HepG2 (cell line): ENCODE measurements around the gene DNAAF1. TPM values are rescaled to one million over a fixed set of nuclear protein-coding genes. Genes with fewer than 3 reads are reported as not detected.

Experiments
- ATAC-seq: fragments of 200-7000 bp; cut with Tn5 transposase; 3 replicates; pipeline ENCODE4 v1.9.1; 2020; ENCODE audit warnings: mild to moderate bottlenecking, moderate library complexity
- BruUV-seq: library from RNA; stranded (reverse); fragments of 400-500 nt; replicated peaks from 2 replicates; lab custom pipeline; 2021; lab: Mats Ljungman, UMichigan
- CTCF ChIA-PET: fragments of 300-600 bp; formaldehyde crosslinking; extraction: SDS; loops from one replicate; lab custom pipeline; 2021; ENCODE audit warnings: low total read pairs, inconsistent platforms, low intra/inter-chr PET ratio; lab: Yijun Ruan, JAX
- POLR2A ChIA-PET: fragments of 350-600 bp; sonication (Branson Sonifier 250); formaldehyde crosslinking; loops from one replicate; lab custom pipeline; 2020; ENCODE audit warnings: antibody characterized with exemption, inconsistent platforms; lab: Yijun Ruan, JAX
- DNase-seq: peaks from one replicate; pipeline ENCODE4 v3.0.0-alpha.2; 2015; ENCODE audit warnings: low spot score
- FAIRE-seq: peaks from 3 replicates; lab custom pipeline; 2011; peaks lifted over from hg19 to GRCh38; lab: Jason Lieb, UNC
- H2AFZ ChIP-seq: one replicate; pipeline ENCODE4 v1.6.1; 2011; ENCODE audit warnings: low read length, inconsistent platforms
- H3K27ac ChIP-seq: fragments of 300-600 bp; 3 replicates; pipeline ENCODE4 v1.8.0; 2011; ENCODE audit warnings: mixed run types, mild to moderate bottlenecking, mixed read lengths, low read length, inconsistent platforms; ENCODE audit not compliant: insufficient read depth; ENCODE audit errors: extremely low read length
- H3K27me3 ChIP-seq, 2 experiments: fragments of 200-600 bp in 1 of 2; 2 replicates in 1 of 2; 3 replicates in 1 of 2; pipeline versions ENCODE4 v1.6.0 to v1.8.0; 2011; ENCODE audit warnings: low read length in 2 of 2, mild to moderate bottlenecking in 2 of 2, moderate library complexity in 2 of 2, inconsistent platforms in 1 of 2; ENCODE audit not compliant: insufficient read depth in 2 of 2, control insufficient read depth in 1 of 2
- H3K36me3 ChIP-seq, 2 experiments: fragments of 200-600 bp in 1 of 2; replicated peaks in 1 of 2; 2 replicates in 1 of 2; 3 replicates in 1 of 2; pipeline versions ENCODE4 v1.5.1 to v1.8.0; 2011; ENCODE audit warnings: low read length in 2 of 2, inconsistent platforms in 1 of 2; ENCODE audit not compliant: insufficient read depth in 2 of 2, control insufficient read depth in 1 of 2
- H3K4me1 ChIP-seq: 2 replicates; pipeline ENCODE4 v1.5.1; 2012; ENCODE audit warnings: low read length, inconsistent platforms; ENCODE audit not compliant: insufficient read depth
- H3K4me2 ChIP-seq: 2 replicates; pipeline ENCODE4 v1.6.0; 2011; ENCODE audit warnings: low read depth, low read length, inconsistent platforms
- H3K4me3 ChIP-seq, 3 experiments: fragments of 200-600 bp in 1 of 3; sonication (generic), shearing (Covaris generic) in 1 of 3; replicated peaks in 1 of 3; 2 replicates each; pipeline ENCODE4 v1.5.1; 2011 to 2016; ENCODE audit warnings: low read length in 3 of 3, inconsistent platforms in 2 of 3, low read depth in 2 of 3, mild to moderate bottlenecking in 2 of 3, control low read depth in 1 of 3, mixed read lengths in 1 of 3; ENCODE audit not compliant: insufficient read depth in 1 of 3
- H3K79me2 ChIP-seq: one replicate; pipeline ENCODE4 v1.6.1; 2011; ENCODE audit warnings: low read length, inconsistent platforms; ENCODE audit not compliant: insufficient read depth
- H3K9ac ChIP-seq: 2 replicates; pipeline ENCODE4 v1.6.0; 2011; ENCODE audit warnings: mild to moderate bottlenecking, low read depth, low read length, inconsistent platforms; ENCODE audit not compliant: insufficient read depth
- H3K9me3 ChIP-seq: 2 replicates; pipeline ENCODE4 v1.5.1; 2012; ENCODE audit warnings: mild to moderate bottlenecking, low read length
- H4K20me1 ChIP-seq: 2 replicates; pipeline ENCODE4 v1.6.0; 2011; ENCODE audit warnings: inconsistent platforms, mild to moderate bottlenecking, low read length, moderate library complexity; ENCODE audit not compliant: insufficient read depth
- E2F5 ChIP-seq: sonication (generic); formaldehyde crosslinking; conservative IDR thresholded peaks from 2 replicates; pipeline ENCODE4 v1.4.0; 2020; ENCODE audit warnings: missing genetic modification reagents
- ESRRA ChIP-seq: sonication (generic); formaldehyde crosslinking; IDR thresholded peaks from 2 replicates; pipeline ENCODE4 v1.5.1; 2020; ENCODE audit warnings: mild to moderate bottlenecking, low read depth, missing genetic modification reagents
- GABPA ChIP-seq, 2 experiments: IDR thresholded peaks; 2 replicates each; pipeline ENCODE4 v1.6.1; 2011 to 2016; ENCODE audit warnings: low read depth in 2 of 2, low read length in 1 of 2, missing biosample characterization in 1 of 2, missing genetic modification characterization in 1 of 2
- JUND ChIP-seq: sonication (generic); formaldehyde crosslinking; IDR thresholded peaks from 2 replicates; pipeline ENCODE4 v1.8.0; 2022; ENCODE audit warnings: mild to moderate bottlenecking, missing genetic modification reagents
- MED1 ChIP-seq: sonication (generic); formaldehyde crosslinking; IDR thresholded peaks from 2 replicates; pipeline ENCODE4 v1.4.0; 2020; ENCODE audit warnings: missing genetic modification reagents
- NFYB ChIP-seq: sonication (generic); formaldehyde crosslinking; IDR thresholded peaks from 2 replicates; pipeline ENCODE4 v1.4.0; 2020; ENCODE audit warnings: missing genetic modification reagents
- NFYC ChIP-seq: IDR thresholded peaks from 2 replicates; pipeline ENCODE4 v1.6.1; 2016; ENCODE audit warnings: missing genetic modification reagents, missing compliant biosample characterization
- PBX2 ChIP-seq: IDR thresholded peaks from 2 replicates; pipeline ENCODE4 v1.6.1; 2016; ENCODE audit warnings: control low read depth
- POLR2A ChIP-seq, 2 experiments: IDR thresholded peaks; 2 replicates each; pipeline ENCODE4 v1.6.1; 2011; ENCODE audit warnings: low read depth in 2 of 2, low read length in 2 of 2, mild to moderate bottlenecking in 1 of 2, moderate library complexity in 1 of 2; ENCODE audit not compliant: insufficient read depth in 1 of 2
- PTBP1 ChIP-seq: fragments of 200-400 bp; formaldehyde crosslinking; IDR thresholded peaks from 2 replicates; pipeline ENCODE4 v1.6.1; 2018; ENCODE audit warnings: low read length, low read depth; ENCODE audit not compliant: poor library complexity, severe bottlenecking
- RBM22 ChIP-seq: fragments of 200-400 bp; formaldehyde crosslinking; optimal IDR thresholded peaks from 2 replicates; pipeline ENCODE3; 2017; ENCODE audit warnings: mild to moderate bottlenecking, low read length, moderate library complexity
- ZNF713 ChIP-seq: sonication (generic); formaldehyde crosslinking; IDR thresholded peaks from 2 replicates; pipeline ENCODE4 v1.4.0; 2020; ENCODE audit warnings: mild to moderate bottlenecking, missing genetic modification reagents
- WGBS: methylation state at CpG from one replicate; pipeline ENCODE4 v1.1.6; 2017; ENCODE audit warnings: low lambda C conversion rate; 5-methylcytosine and 5-hydroxymethylcytosine counted together
- in situ Hi-C: cut with HindIII; loops from 2 replicates; pipeline ENCODE4 v1.10.0; 2017; ENCODE audit warnings: low pct_unique_long_range_greater_than_20kb; ENCODE audit not compliant: extremely low pct_ligation_motif_present
- intact Hi-C: fragments of 100-400 bp; cut with micrococcal nuclease; formaldehyde crosslinking; loops from one replicate; pipeline ENCODE4 v1.10.0; 2022; ENCODE audit not compliant: unreplicated experiment
- polyA plus RNA-seq, 8 experiments: library from polyadenylated mRNA; depleted of rRNA in 3 of 8; stranded (reverse) in 7 of 8; unstranded in 1 of 8; fragments of >200 nt; fragmentation: Illumina TruSeq in 4 of 8; extraction: Trizol in 4 of 8; gene quantifications; 2 replicates each; pipeline versions ENCODE4 v1.2.1 to v1.2.3, GENCODE V29; 2011 to 2016; ENCODE audit warnings: low read depth in 4 of 8, missing spikeins in 1 of 8, mixed read lengths in 1 of 8; ENCODE audit not compliant: insufficient read depth in 1 of 8
- total RNA-seq, 5 experiments: library from RNA; depleted of rRNA; stranded (reverse); fragments of >200 nt; fragmentation: Illumina TruSeq; extraction: Trizol; gene quantifications; 2 replicates each; pipeline ENCODE4 v1.2.3, GENCODE V29; 2016; ENCODE audit warnings: low read depth in 1 of 5
- TF ChIP-seq, protein P1 (sequence below): IDR thresholded peaks from 2 replicates; pipeline ENCODE4 v1.6.1; 2018; ENCODE audit warnings: missing genetic modification reagents
- TF ChIP-seq, protein P2 (sequence below): sonication (generic); formaldehyde crosslinking; IDR thresholded peaks from 2 replicates; pipeline ENCODE4 v1.4.0; 2020; ENCODE audit warnings: missing genetic modification reagents
- TF ChIP-seq, protein P3 (sequence below): sonication (generic); formaldehyde crosslinking; IDR thresholded peaks from 2 replicates; pipeline ENCODE4 v1.8.0; 2022; ENCODE audit warnings: missing genetic modification reagents, mild to moderate bottlenecking, inconsistent platforms, borderline replicate concordance

The DNAAF1 gene
- total and polyA plus RNA-seq, 2 of the 13 experiments (the other 11 are each of a cell fraction or from before 2014, with no cell fraction given): 0.04 TPM; not detected in 1

- TF ChIP-seq JUND (no peak), POLR2A (IDR thresholded peaks at IDR 0.05; ENCODE audit: insufficient read depth in 1 of 2, low read depth in 2 of 2, low read length in 2 of 2) (peak; percentile 67 to 89), RBM22 (no peak)
Measured at GRCh38 chr16:84186685-84187437, 41.8 kb downstream of the DNAAF1 start, which contains the start of gene TAF1C (continued).

- no peaks in the 10 kb centered on the region for H4K20me1 ChIP-seq
- ATAC-seq (peak; percentile 10; the same call in 2 of the 3 replicates), FAIRE-seq (no peak), DNase-seq (no peak)
- ChIA-PET CTCF (no interaction called here), POLR2A (no interaction called here)
- H3K27ac ChIP-seq: no peak within 1 kb of the TSS
- BruUV-seq: no TSS peak
- H3K27me3 ChIP-seq: peaks cover 8 to 33% of the 10 kb centered on the region in 2 experiments; a peak in 3 of 5 replicates
- WGBS: 75% methylated on average over 33 of the region's 47 CpGs
- no peaks in the 10 kb centered on the region for H3K36me3 ChIP-seq
- peaks cover 10% of the 10 kb centered on the region for H3K79me2 ChIP-seq
- no peak within 1 kb of the TSS for H3K4me3 ChIP-seq
- no peak within 1 kb of the TSS for H3K9ac ChIP-seq
- peaks cover under 1% of the 10 kb centered on the region; the same call in 1 of the 2 replicates for H3K4me1 ChIP-seq
- intact Hi-C loops: no loop called here
- H3K9me3 ChIP-seq: no peaks in the 10 kb centered on the region
- no peak within 1 kb of the TSS for H2AFZ ChIP-seq
- in situ Hi-C loops: loop anchor here (25.0 kb wide), 1 partner anchor 229 kb away; the partner anchor contains the start of genes NECAB2 and OSGIN1
- no peak within 1 kb of the TSS for H3K4me2 ChIP-seq
- TF ChIP-seq ESRRA (CRISPR knock-in tag) (no peak), PBX2 (peak; percentile 83), ZNF713 (no peak), MED1 (CRISPR knock-in tag) (no peak), NFYC (CRISPR knock-in tag) (peak; percentile 86), GABPA (IDR thresholded peaks at IDR 0.05; ENCODE audit: low read depth, low read length) (peak; percentile 27; the same call in 1 of the 2 replicates), GABPA (CRISPR knock-in tag; IDR thresholded peaks at IDR 0.05; ENCODE audit: low read depth) (peak; percentile 22; the same call in 1 of the 2 replicates), PTBP1 (no peak), NFYB (CRISPR knock-in tag) (peak; percentile 84), E2F5 (CRISPR knock-in tag) (no peak)
- TF ChIP-seq, protein P1, sequence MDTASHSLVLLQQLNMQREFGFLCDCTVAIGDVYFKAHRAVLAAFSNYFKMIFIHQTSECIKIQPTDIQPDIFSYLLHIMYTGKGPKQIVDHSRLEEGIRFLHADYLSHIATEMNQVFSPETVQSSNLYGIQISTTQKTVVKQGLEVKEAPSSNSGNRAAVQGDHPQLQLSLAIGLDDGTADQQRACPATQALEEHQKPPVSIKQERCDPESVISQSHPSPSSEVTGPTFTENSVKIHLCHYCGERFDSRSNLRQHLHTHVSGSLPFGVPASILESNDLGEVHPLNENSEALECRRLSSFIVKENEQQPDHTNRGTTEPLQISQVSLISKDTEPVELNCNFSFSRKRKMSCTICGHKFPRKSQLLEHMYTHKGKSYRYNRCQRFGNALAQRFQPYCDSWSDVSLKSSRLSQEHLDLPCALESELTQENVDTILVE (CRISPR knock-in tag): no peak
- TF ChIP-seq, protein P2, sequence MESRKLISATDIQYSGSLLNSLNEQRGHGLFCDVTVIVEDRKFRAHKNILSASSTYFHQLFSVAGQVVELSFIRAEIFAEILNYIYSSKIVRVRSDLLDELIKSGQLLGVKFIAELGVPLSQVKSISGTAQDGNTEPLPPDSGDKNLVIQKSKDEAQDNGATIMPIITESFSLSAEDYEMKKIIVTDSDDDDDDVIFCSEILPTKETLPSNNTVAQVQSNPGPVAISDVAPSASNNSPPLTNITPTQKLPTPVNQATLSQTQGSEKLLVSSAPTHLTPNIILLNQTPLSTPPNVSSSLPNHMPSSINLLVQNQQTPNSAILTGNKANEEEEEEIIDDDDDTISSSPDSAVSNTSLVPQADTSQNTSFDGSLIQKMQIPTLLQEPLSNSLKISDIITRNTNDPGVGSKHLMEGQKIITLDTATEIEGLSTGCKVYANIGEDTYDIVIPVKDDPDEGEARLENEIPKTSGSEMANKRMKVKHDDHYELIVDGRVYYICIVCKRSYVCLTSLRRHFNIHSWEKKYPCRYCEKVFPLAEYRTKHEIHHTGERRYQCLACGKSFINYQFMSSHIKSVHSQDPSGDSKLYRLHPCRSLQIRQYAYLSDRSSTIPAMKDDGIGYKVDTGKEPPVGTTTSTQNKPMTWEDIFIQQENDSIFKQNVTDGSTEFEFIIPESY (CRISPR knock-in tag): peak; percentile 56; the same call in 1 of the 2 replicates
- TF ChIP-seq, protein P3, sequence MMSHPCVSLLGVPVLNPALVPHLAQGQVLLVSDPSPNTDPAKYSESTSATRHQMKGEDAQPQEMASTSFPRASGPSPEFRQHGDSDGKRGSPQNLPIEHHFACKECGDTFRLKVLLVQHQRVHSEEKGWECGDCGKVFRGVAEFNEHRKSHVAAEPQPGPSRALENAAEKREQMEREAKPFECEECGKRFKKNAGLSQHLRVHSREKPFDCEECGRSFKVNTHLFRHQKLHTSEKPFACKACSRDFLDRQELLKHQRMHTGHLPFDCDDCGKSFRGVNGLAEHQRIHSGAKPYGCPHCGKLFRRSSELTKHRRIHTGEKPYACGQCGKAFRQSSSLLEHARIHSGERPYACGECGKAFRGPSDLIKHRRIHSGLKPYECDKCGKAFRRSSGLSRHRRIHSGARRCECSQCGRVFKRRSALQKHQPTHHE (CRISPR knock-in tag): no peak
Measured at GRCh38 chr16:84190731-84191388, 45.8 kb downstream of the DNAAF1 start, which contains the start of gene ADAD2. Gene ADAD2, plus strand, starts transcription at chr16:84191157. Its CDS starts 74 bp downstream, at chr16:84191231.
